ENCODE results near the gene CALU. TPM values are rescaled to one million over a fixed set of nuclear protein-coding genes. Genes with fewer than 3 reads are reported as not detected.

The CALU gene
- total and polyA plus RNA-seq, 10 of the 15 experiments (the other 5 are each of a cell fraction or from before 2014, with no cell fraction given): 31.2 to 75.6 (median 42.1) TPM

DNA sequence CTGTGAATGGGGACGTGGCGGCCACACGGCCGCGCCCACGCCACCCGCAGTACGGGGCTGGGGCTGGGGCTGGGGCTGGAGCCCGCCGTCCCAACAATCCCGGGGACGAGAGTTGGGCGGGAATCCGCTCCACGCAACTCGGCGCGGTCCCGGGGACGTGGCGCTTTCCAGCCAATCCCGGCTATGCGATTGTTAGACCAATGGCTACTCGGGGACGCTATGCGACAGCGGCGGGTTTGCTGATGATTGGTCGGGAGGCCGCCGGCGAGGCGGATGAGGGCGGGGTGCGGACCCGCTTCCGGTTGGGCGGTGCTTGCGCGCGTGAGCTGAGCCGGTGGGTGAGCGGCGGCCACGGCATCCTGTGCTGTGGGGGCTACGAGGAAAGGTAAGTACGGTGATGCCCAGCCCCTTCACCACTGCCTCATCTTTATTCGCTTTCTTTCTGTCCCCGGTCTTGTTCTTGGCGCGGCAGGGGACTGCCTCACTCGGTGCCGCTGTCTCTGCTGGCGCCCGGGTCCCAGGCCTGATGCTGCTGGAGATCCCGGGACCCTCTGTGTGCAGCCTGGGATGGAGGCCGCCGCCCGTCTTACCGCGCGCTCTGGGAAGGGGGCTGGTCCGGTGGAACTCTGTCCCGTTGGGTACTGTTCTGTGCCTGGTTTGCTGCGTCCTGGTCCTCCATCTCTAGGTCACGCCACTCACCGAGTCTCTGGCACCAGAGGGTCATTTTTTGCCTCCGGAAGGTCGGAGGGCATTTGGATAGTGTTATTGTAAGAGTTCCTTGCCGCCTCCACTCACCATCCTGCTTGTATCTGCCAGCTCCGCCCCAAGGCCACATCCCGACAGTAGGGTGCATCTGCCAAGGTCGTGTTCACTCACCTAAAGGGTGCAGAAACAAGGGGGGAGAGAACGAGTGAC, at the start of gene CALU (continued):
- TF ChIP-seq, protein P1, sequence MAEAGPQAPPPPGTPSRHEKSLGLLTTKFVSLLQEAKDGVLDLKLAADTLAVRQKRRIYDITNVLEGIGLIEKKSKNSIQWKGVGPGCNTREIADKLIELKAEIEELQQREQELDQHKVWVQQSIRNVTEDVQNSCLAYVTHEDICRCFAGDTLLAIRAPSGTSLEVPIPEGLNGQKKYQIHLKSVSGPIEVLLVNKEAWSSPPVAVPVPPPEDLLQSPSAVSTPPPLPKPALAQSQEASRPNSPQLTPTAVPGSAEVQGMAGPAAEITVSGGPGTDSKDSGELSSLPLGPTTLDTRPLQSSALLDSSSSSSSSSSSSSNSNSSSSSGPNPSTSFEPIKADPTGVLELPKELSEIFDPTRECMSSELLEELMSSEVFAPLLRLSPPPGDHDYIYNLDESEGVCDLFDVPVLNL (IDR thresholded peaks at IDR 0.05; ENCODE audit: low read depth, low read length): no peak
- TF ChIP-seq NFXL1 (IDR thresholded peaks at IDR 0.05; ENCODE audit: borderline replicate concordance): no peak
- TF ChIP-seq, protein P2, sequence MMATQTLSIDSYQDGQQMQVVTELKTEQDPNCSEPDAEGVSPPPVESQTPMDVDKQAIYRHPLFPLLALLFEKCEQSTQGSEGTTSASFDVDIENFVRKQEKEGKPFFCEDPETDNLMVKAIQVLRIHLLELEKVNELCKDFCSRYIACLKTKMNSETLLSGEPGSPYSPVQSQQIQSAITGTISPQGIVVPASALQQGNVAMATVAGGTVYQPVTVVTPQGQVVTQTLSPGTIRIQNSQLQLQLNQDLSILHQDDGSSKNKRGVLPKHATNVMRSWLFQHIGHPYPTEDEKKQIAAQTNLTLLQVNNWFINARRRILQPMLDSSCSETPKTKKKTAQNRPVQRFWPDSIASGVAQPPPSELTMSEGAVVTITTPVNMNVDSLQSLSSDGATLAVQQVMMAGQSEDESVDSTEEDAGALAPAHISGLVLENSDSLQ (IDR thresholded peaks at IDR 0.05): peak; percentile 96
- no peak for TF ChIP-seq RELA (IDR thresholded peaks at IDR 0.05; ENCODE audit: borderline replicate concordance, partially characterized antibody)
- TF ChIP-seq SREBF1 (IDR thresholded peaks at IDR 0.05; ENCODE audit: low read length): no peak
- peak; percentile 64; the same call in 1 of the 2 replicates for TF ChIP-seq TAF1 (IDR thresholded peaks at IDR 0.05; ENCODE audit: borderline replicate concordance, low read depth, low read length)
- peak; percentile 85 for TF ChIP-seq GABPA (IDR thresholded peaks at IDR 0.05; ENCODE audit: low read depth)
- TF ChIP-seq MYB (IDR thresholded peaks at IDR 0.05; ENCODE audit: borderline replicate concordance, low read depth, low read length): no peak
- TF ChIP-seq MEF2A (IDR thresholded peaks at IDR 0.05; ENCODE audit: insufficient read depth, low read depth, low read length): no peak
- no peak for TF ChIP-seq WRNIP1 (IDR thresholded peaks at IDR 0.05; ENCODE audit: borderline replicate concordance, low read depth, low read length)
- TF ChIP-seq HDAC6 (IDR thresholded peaks at IDR 0.05; ENCODE audit: unreplicated experiment): no peak
- no peak for TF ChIP-seq TBL1XR1 (IDR thresholded peaks at IDR 0.05; ENCODE audit: low read depth, low read length)
- TF ChIP-seq, protein P3, sequence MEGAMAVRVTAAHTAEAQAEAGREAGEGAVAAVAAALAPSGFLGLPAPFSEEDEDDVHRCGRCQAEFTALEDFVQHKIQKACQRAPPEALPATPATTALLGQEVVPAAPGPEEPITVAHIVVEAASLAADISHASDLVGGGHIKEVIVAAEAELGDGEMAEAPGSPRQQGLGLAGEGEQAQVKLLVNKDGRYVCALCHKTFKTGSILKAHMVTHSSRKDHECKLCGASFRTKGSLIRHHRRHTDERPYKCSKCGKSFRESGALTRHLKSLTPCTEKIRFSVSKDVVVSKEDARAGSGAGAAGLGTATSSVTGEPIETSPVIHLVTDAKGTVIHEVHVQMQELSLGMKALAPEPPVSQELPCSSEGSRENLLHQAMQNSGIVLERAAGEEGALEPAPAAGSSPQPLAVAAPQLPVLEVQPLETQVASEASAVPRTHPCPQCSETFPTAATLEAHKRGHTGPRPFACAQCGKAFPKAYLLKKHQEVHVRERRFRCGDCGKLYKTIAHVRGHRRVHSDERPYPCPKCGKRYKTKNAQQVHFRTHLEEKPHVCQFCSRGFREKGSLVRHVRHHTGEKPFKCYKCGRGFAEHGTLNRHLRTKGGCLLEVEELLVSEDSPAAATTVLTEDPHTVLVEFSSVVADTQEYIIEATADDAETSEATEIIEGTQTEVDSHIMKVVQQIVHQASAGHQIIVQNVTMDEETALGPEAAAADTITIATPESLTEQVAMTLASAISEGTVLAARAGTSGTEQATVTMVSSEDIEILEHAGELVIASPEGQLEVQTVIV (IDR thresholded peaks at IDR 0.05; ENCODE audit: borderline replicate concordance, partially characterized antibody): peak; percentile 38
- TF ChIP-seq TCF12 (IDR thresholded peaks at IDR 0.05; ENCODE audit: low read depth, low read length): peak; percentile 37; the same call in 1 of the 2 replicates
- TF ChIP-seq RFX5 (IDR thresholded peaks at IDR 0.05; ENCODE audit: low read depth, low read length): peak; percentile 93
- TF ChIP-seq ZBED1 (IDR thresholded peaks at IDR 0.05; ENCODE audit: borderline replicate concordance): no peak
- peak; percentile 83; the same call in 1 of the 2 replicates for TF ChIP-seq CHD2 (IDR thresholded peaks at IDR 0.05; ENCODE audit: borderline replicate concordance, low read depth, low read length)
- TF ChIP-seq NFYB (IDR thresholded peaks at IDR 0.05; ENCODE audit: insufficient read depth, low read depth, low read length): peak; percentile 96
- peak; percentile 93 for TF ChIP-seq POLR2A (IDR thresholded peaks at IDR 0.05; ENCODE audit: low read depth, low read length)
- no peak for TF ChIP-seq CHD4 (IDR thresholded peaks at IDR 0.05)
- no peak for TF ChIP-seq PAX5 (IDR thresholded peaks at IDR 0.05; ENCODE audit: borderline replicate concordance, low read depth, low read length)
- TF ChIP-seq SMARCA5 (IDR thresholded peaks at IDR 0.05): no peak
- TF ChIP-seq MTA3 (IDR thresholded peaks at IDR 0.05; ENCODE audit: borderline replicate concordance, low read length): no peak
- peak; percentile 62 for TF ChIP-seq GATAD2B (conservative IDR thresholded peaks at IDR 0.05; ENCODE audit: low read depth)
